ENCODE data around the gene TADA2B.

DNA sequence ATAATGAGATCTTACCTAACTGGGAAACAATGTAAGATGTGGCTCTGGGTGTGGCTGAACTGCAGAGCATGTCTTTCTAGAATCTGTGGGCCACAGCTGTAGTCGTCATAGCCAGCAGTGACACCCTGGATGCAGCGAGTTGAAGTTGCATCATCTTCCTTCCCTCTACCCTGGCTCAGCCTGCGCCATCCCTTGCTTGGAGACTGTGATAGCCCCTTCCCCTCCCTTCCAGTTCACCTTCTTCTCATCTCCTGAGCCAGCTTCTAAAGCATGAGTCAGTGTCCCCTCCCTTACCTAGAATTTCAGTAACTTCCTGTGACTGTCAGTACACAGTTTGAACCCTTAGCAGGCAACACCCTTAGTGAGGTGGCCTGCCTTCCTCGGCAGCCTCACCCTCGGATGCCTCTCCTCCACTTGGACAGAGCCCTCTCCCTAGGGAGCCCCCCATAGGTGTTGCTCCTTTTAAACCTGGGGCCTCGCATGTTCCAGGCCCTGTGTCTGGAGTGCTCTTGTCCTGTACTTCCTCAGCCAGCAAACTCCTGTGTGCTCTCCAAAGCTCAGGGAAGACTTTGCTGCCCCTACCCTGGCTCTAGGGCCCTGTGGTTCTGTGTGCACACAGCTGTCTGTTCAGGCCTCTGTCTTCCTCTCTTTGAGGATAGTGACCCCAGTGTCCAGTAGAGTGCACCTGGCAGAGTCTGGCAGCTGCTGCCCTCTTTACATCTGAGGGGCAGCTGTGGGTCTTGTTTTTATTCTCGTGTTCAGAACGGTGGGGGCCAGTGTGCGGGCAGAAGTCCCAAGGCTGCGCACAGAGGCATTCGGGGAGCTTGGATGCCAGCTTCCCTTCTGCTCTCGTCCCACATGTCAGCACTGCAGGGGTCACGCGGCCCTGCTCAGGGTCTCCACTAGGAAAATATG lies 43.7 kb upstream of the TADA2B start:
- TF ChIP-seq CTCF (IDR thresholded peaks at IDR 0.05) (no peak), POLR2AphosphoS5 (IDR thresholded peaks at IDR 0.05) (no peak), POLR2A (IDR thresholded peaks at IDR 0.05) (no peak)
